ENCODE results near the gene BRI3BP.

- TF ChIP-seq CTCF (IDR thresholded peaks at IDR 0.05): no peak
- no peak for TF ChIP-seq POLR2A (IDR thresholded peaks at IDR 0.05)
Observed at GRCh38 chr12:125068391-125068790, 74.9 kb downstream of the BRI3BP start.

Measured in lower leg skin (tissue), 3 donors.